GM23338 (cell line): ENCODE measurements around the gene CASKIN2.

Experiments used
- CTCF ChIP-seq, 2 experiments: fragments of 200-600 bp in 1 of 2; sonication (generic) in 1 of 2; conservative IDR thresholded peaks; 2 replicates each; pipeline versions ENCODE4 v1.5.1 to v1.6.1; 2016 to 2017; ENCODE audit warnings: antibody characterized with exemption in 2 of 2, low read depth in 2 of 2, mild to moderate bottlenecking in 2 of 2, moderate library complexity in 1 of 2
- EZH2phosphoT487 ChIP-seq: fragments of 200-600 bp; sonication (generic); IDR thresholded peaks from one replicate; pipeline ENCODE4 v1.8.1; 2018; ENCODE audit warnings: antibody characterized with exemption; ENCODE audit not compliant: unreplicated experiment

- TF ChIP-seq CTCF (conservative IDR thresholded peaks at IDR 0.05; ENCODE audit: low read depth in 2 of 2) (no peak), EZH2phosphoT487 (no peak)
Observed at GRCh38 chr17:75552425-75553294, 37.3 kb upstream of the CASKIN2 start.
